ENCODE results near the gene ROR2.

ROR2 gene

DNA sequence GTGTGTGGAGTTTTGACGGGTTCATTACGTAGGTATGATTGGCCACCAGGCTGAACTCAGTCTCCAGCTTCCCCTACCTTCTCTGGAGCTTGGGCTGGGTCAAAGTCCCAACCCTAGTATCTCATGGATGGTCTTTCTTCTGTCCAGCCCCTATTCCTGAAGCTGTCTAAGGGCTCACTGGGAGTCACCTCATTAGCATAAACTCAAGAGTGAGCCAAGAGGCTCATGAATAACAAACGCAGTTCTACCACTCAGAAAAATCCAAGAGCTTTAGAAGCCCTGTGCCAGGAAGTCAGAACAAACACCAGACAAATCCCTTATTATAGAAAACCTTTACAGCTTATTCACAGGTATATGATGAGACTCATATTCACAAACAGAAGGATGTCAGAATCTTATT lies 346.1 kb downstream of the ROR2 start:
- no peak for DNase-seq

DNA sequence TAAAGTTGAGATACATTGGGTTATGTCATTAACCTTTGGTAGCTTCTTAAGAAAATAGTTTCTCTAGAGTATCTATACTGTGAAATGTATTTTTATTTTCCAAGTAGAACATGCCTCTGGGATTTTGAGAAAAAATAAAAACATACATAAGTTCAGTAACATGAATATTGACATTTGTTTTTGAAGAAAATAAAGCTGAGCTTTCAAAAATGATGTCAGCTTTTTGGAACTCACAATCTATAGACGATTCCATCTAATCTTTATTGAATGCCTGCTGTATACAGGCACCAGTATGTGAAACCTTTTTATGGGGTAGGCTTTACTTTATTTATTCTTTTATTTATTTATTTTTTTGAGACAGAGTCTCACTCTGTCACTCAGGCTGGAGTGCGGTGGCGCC lies 350.5 kb downstream of the ROR2 start:
- DNase-seq, result no peak

DNA sequence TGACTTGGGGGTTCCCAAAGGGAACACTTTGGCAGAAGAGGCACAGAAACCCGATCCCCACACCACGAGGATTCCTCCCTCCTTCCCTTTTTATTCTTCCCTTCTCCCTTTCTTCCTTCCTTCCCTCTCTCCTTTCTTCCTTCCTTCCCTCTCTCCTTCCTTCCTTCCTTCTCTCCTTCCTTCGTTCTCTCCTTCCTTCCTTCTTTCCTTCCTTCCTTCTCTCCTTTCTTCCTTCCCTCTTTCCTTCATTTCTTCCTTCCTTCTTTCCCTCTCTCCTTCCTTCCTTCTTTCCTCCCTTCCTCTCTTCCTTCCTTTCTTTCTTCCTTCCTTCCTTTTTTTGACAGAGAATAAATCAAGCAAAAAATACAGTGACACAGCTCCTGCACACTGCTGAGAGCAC lies 358.4 kb downstream of the ROR2 start:
- DNase-seq, result no peak

DNA sequence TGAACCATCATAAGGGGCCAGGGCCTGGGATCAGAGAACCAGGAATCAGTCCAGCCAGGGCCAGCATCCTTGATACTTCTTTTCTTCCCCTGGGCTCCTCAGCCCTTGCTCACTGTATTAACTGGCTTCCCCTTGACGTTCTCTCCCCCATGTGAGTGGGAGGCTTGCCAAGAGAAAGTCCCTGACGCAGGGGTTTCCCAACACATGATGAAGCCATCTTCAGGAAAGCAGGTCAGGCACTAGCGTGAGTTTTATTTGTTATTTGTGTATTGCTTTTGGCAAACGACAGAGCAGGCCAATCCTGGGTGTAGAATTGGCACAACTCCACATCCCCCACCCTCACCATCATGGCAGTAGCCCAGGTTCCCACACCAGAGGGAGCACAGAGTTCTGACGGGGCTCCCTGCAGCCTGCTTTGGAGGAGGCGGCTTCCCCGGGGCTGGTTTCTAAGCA lies 360.9 kb downstream of the ROR2 start:
- no peak for DNase-seq

DNA sequence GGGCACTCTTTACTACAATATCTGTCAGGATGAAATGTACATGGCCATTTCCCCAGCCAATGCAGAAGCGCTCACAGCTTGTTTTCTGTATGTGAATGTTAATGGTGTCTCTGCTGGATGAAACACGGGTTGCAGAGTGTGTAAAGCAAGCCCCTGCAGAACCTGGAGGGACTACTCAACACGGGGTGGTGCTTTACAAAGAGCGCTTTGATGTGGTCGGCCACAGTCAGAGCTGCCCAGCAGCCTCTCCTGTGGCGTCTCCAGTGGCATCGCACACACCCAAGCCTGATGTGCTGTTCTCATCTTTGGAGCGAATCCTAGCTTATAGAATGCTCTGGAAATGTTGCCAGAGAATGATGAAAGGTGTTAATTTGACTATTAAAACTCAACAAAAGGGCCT lies 363.7 kb downstream of the ROR2 start:
- DNase-seq, result no peak

DNA sequence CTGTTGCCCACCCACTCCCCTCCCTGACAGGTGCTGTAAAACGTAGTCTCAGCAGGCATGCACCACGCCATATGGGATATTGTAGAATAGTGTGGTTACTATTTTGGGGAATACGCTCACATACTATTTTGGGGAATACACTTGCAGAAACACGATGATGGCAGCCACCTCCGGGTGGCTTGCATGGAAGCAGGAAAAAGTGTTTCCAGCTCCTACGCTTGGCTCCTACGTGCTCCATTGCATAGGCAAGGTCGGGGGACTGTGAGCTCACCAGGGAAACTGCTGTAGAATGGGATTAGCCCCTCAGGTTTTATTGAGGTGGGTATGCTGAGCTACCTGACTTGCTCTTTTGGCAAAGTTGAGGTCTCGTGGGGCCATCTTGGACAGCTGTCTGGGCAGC lies 366.1 kb downstream of the ROR2 start:
- no peak for DNase-seq

DNA sequence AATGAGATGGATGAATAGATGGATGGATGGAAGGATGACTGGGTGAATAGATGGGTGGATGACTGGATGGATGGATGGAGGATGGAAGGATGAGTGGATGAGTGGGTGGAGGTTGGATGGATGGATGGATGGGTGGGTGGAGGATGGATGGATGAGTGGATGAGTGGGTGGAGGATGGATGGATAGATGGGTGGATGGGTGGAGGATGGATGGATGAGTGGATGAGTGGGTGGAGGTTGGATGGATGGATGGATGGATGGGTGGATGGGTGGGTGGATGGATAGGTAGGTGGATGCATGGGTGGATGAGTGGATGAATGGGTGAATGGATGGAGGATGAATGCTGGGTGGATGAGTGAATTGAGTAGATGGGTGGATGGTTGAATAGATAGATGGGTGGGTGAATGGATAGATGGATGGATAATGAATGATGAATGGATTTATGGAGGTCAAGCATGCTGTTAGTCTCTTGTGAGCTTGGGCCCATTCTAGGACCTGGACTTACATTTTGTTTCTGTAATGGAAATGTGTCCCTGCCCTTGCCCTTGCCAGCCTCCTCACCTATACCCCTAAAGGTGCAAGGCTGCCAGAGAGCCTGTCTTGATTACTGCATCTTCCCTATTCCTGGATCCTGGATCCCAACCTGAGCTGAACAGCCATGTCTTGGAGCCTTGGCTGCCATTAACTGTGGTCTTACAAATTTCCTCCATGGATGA lies 366.7 kb downstream of the ROR2 start:
- no peak for DNase-seq

DNA sequence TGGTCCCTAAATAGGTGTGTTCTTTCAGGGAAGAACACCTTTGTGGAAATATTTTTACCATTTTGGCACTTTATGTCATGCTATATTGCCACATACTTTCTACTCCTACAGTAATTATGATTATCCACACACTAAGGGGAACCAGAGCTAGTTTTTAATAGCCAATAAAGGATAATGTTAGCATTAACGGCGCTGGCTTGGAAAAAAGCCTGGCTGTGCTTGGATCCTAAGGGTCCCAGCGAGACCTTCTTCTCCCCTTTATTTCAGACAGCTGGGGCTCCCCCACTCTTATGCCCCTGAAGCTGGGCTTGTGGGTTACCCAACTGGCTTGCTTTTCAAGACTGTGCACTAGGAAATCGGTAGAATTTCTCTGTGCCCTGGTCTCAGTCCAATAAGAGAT lies 367.8 kb downstream of the ROR2 start:
- no peak for DNase-seq

DNA sequence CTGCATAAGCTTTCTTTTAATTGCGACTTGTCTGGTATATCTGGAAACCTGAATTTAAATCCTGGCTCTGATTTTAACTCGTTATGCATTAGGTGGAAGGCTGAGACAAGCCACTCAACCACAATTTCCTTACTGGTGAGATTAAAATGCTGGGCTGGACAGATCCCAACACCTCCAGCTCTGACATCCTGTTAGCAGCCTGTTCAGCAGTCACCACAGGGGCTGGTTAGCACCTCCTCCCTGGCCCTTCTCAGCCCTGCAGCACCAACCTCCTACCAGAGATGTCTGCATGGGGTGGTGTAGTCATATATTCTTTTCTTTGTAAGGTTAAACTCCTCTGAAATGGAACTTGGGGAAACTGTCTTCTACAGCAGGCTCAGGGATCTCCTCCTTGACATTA lies 369.9 kb downstream of the ROR2 start:
- no peak for DNase-seq

DNA sequence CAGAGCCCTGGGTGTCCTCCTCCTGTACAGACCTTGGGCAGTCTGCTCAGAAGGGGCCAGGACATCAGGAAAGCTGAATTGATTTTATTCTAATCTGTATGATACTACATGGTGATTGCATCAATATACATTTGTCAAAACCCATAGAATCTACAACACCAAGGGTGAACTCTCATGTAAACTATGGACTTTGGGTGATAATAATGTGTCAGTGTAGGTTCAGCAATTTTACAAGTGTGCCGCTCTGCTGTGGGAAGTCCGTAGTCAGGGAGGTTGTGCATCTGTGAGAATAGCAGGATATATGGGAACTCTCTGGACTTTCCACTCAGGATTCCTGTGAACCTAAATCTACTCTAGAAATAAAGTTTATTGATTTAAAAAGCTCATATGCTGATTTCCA lies 371.1 kb downstream of the ROR2 start:
- DNase-seq, result no peak

DNA sequence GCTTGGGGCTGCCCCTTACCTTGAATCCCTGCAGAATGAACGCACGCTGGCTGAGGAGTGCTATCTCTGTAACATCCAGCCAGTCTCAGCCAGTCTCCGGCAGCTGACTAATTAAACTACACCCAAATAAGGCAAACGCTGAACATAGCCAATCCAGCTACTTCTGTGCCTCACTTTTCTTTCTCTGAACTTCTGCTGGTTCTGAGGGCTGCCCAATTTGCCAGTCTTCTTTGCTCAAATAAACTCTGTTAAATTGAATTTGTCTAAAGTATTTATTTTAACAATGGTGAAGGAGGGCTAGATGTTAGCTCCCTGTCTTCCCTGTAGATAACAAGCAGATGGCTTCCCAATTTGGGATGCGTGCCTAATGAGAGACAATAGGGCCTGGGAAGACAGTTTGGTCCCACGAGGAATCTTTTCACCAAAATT lies 372.4 kb downstream of the ROR2 start:
- DNase-seq, result no peak

DNA sequence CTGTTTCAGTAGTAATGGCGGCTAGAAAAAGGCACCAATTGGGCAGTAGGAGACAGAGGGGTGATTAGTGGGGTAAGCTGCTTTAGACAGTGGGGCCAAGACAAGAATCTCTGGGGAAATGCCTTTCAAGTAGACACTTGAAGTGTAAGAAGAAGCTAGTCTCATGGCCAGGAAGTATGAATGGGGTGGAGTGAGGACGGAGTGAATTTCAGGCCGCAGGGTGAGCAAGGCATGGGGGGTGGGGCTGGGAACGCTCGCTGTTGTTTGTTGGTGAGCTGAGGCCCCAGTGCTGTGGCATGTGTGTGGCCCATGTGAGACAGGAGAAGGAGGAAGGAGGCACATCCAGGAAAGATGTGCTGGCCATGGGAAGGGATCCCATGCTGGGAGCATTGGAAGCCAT lies 377.2 kb downstream of the ROR2 start:
- DNase-seq, result no peak

DNA sequence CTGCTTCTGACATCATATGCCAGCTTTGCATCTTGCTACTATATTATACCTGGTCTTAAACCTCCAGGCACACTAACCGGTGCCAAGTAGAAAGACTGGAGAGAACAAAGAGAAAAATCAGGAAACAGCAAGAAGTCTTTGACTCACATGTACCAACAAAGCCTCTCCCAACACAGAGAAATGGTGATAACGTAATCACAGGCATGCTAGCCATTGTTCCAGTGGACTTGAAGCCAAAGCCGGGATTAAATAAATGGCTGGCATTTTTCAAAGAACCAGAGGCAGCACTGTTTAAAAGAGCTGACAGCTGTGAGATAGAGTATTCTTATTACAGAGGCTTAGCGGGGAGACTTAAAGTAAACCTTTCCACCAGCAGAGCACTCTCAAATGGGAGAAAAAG lies 378.0 kb downstream of the ROR2 start:
- DNase-seq, result no peak

DNA sequence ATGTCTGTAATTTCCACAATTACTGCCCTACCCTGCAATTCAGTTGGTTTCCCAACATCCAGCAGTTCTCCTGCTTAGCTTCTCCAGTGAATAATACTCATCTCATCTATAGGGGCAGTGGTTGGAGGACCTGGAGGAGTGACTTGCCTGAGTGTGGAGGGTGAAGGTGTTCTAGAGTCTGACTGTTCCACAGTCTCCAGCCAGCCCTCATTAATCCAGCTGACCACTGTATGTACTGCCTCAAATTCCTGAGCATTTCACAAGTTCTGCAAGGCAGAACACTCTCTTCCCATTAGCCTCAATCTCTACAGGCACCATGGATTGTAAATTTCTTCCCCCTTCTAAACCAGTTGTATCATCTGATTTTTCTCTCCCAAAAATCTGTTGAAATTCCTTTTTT lies 379.0 kb downstream of the ROR2 start:
- DNase-seq, result no peak

DNA sequence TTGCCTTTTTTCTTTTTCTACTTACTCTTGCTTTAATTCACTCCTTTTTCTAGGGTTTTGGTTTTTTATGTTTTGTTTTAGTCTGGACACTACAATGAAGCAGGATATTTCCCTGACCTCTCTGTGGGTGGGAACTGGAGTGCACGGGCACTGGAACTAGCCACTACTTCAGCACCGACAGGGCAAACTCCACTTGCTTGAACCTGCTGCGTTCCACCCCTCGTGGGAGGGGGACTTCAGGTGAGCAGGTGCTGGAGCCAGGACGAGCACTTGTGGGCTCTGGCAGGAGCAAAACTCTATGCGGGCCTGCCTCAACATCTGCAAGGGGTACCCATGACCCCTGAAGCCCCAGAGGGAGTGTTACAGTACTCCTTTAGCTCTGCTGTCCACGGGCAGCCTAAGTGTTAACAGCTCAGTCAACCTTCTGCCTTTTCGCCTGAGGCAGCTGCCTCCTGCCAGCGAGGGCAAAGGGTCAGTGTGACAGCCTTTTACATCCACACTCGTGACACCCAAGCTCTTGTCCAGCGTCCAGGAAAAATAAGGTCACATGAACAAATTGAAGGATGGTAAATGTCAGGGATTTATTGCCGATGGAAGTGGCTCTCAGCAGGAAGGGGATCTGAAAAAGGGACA lies 382.3 kb downstream of the ROR2 start:
- DNase-seq, result no peak

DNA sequence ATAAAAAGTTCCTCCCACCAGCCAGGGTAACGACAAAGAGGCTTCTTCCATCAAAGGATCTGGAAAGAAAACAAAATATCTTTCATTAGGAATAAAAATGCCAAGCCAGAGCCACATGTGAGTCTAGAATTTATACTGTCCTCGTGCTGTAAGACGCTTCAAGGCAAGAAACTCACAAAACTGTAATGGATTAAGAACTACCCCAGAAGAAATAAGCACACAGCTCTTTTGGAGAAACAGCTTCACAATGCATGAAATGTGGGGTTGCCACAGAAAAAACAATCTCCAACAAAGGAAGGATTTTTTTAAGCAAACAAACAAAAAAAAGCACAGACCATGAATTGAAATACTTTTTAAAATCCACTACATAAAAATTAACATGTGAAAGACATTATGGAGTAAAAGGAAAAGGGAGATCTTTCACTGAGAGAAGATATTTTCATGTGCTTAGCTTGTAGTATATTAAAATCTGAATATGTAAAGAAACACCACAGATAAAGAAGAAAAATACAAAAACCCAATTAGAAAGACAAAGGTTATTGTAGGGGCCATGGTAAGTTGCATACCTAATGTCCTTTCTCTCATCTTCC lies 385.9 kb downstream of the ROR2 start:
- DNase-seq, result no peak

DNA sequence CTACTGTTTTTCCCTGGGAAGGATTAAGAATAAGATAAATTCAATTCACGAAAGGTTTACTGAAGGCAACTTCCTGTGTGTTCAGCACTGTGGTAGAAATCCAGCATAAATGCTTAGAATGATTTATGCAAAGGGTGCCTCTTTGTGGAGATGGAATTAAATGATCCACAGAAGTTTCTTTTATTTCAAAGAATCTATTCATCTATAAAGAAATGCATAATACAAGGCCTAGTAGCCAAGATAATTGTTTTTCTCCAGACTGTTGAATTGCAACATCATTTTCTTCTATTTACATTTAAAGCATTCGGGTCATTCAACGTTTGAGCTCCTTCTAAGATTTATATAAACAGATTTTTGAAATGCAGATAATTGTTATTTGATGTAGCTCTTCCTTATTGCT lies 387.6 kb downstream of the ROR2 start:
- no peak for DNase-seq

DNA sequence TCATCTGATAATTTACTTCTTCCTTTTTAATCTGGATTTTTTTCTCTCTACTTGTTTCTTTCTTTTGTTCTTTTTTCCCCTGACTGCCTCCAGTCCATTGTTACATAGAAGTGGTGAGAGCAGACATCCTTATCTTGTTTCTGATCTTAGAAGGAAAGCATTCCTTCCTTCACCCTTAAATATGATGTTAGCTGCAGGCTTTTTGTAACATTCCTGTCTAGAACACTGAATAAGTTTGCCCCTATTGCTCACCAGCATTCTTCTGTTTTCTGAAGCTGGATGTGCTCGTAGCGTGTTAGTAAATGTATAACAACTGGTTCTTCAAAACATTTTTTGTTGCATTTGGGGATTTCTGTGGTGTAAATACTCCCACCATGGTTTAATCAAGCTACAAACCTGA lies 389.7 kb downstream of the ROR2 start:
- DNase-seq, result no peak

DNA sequence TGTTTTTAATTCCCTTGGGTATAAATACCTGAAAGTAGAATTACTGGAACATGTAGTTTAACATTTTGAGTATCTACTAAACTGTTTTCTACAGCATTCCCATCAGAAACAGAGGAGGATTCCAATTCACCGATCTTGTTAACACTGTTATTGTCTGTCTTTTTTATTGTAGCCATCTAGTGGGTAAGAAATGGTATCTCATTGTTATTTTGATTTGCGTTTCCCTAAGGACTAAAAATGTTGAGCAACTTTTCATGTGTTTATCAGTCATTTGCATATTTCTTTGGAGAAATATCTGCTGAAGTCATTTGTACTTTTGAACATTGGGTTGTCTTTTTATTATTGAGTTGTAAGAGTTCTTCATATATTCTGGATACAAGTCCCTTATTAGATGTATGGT lies 391.1 kb downstream of the ROR2 start:
- DNase-seq, result peak; percentile 15

DNA sequence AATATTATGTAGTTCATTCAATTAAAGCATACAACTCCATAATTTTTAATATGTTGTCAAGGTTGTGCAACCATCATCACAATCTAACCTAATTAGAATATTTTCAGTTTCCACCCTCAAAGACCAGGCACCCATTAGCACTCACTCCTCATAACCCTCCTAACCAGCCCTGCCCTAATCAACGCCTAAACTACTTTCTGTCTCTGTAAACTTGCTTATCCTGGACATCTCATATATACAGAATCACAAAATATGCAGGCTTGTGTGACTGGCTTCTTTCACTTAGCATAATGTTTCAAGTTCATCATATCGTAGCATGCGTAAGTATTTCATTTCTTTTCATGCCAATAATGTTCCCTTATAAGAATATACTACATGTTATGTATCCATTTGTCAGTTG lies 391.6 kb downstream of the ROR2 start:
- DNase-seq, result no peak

DNA sequence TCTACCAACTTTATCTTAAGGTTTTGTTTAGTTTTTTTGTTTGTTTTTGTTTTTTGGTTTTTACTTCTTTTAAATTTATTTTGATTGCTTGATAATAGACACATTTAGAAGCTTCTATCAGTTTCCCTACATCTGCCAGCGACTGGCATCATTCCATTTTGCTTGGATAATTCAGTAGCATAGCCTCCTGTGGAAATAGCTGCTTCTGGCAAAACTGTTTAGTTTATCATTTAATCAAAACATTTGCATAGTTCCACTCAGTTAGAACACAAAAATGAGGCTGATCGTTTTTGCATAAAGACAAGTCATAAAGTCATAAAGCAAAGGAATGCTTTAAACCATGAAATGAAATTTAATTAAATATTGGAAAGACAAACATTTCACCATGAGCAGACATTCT lies 392.7 kb downstream of the ROR2 start:
- no peak for DNase-seq

DNA sequence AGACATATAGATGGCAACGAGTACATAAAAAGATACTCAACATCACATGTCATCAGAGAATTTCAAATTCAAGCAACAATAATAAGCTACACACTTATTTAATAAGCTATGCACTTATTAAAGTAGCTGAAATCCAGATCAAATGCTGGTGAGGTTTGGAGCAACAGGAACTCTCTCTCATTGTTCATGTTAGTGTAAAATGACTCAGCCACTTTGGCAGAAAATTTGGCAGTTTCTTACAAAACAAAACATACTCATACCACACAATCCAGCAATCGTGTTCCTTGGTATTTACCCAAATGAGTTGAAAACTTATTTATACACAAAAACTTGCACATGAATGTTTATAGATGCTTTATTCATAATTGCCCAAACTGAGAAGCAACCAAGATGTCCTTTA lies 394.9 kb downstream of the ROR2 start:
- no peak for DNase-seq

DNA sequence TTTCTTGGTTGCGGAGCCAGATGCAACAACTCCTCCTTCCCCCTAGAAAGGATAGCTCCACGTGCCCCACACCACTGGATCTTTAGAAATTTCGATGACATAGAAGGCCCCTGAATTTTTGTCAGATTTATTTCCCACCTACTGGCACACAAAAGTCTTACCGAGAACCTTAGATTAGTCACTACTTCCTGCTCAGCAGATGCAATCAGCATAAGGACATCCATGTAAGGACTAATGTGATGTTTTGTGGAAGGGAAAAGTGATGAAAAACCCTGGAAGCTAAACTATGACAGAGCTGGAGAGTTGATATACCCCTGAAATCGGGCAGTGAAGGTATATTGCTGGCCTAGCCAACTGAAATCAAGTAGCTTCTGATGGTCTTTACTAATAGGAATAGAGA lies 400.9 kb downstream of the ROR2 start:
- DNase-seq, result no peak

DNA sequence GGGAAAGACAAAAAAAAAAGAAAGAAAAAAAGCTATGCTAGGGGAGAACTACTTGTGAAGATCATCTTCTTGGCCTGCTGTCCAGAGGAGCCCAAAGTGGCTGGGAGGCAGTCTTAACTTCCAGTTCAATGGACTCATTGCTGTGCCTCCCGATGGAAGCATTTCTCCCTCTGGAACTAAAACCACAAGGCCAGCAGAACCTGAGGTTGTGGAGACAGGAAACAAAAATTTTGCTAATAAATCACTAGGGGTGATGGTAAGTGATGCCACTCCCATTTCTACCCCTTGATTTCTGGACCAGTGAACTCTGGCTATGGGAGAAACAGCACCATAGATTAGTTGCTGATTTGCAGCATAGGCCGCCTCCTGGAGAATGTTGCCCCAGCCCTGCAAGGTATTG lies 402.9 kb downstream of the ROR2 start:
- DNase-seq, result no peak

DNA sequence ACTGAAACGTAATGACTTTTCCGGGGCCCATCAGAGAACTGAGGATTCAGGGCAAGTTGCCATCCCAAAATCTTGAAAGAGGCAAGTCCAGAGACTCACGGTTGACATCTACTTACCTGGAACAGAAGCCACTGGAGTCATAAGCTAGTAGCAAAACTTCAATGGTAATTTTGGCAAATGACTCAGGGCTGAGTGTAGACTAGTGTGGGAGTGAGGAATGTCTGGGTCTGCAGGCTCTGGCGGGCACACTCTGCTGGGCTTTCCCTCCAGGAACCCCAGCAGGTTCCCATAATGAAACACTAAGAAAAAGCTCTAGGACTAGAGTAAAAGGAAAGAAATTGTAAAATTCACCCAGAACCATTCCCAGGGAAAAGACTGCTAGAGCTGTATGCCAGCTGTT lies 403.5 kb downstream of the ROR2 start:
- no peak for DNase-seq

All from OCI-M1 (cell line).